Glomerular endothelial cell (primary cell): ENCODE data around the gene ARSB. TPM values are rescaled to one million over a fixed set of nuclear protein-coding genes. Genes with fewer than 3 reads are reported as not detected.
"Not testable (repeated sequence)": the region's sequence is repeated elsewhere in the genome, so short reads cannot be mapped to it uniquely, and the experiment has no call there.

ENCODE experiments used
- DNase-seq: peaks from one replicate; pipeline ENCODE4 v3.0.0-alpha.2; 2011; ENCODE audit warnings: low read depth, low spot score; ENCODE audit errors: extremely low read depth
- total RNA-seq: library from RNA; depleted of rRNA; stranded (reverse); fragments of >200 nt; gene quantifications from 2 replicates; pipeline ENCODE4 v1.2.3, GENCODE V29; 2015

The ARSB gene
- total RNA-seq, 1 donor from 2014 or later, result 37.2 TPM

- DNase-seq, result no peak
Measured at GRCh38 chr5:78758169-78758839, 226.8 kb downstream of the ARSB start.

GRCh38 chr5:78757269-78758053 lies 227.6 kb downstream of the ARSB start:
- no peak for DNase-seq

GRCh38 chr5:78756858-78757257 lies 228.3 kb downstream of the ARSB start:
- no peak for DNase-seq

- DNase-seq, result no peak
Measured at GRCh38 chr5:78755822-78756429, 229.2 kb downstream of the ARSB start.

DNA sequence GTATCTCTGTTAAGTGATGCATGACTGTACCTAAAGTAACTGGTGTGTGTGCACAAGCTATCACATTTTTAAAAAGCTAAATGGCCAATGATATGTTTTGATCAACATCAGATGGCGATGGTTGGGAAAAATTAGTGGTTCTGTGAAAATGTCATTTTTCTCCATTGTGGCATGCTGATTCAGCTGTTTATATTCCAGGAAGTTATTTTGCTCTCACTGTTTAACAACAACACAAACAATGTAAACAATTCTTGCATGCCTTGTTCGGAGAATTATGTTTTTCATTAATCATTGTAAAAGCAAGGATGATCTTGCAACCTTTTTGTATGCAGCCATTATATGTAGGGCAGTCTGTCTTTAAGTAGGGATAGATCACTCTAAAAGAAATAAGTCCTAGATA lies 230.5 kb downstream of the ARSB start:
- DNase-seq, result no peak

GRCh38 chr5:78753093-78753531 lies 232.0 kb downstream of the ARSB start:
- DNase-seq, result no peak

GRCh38 chr5:78751872-78752271 lies 233.2 kb downstream of the ARSB start:
- DNase-seq, result no peak

DNA sequence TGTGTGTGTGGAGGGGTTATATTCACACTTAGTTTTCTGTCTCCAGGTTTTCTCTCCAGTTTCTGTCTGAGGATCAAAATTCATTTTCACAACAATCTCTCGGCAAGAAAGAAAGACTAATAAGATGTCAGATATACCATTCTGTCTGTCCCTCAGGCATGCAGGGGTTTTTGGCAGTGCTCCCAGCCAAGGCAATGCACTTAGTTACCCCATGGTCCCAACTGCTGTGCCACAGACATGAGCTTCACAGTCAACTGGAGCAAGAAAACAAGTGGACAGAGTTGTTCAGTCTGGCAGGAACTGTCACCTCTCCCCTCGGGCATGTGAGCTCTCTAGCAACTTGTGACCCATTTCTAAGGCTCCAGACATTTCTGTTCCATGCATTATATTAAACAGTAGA lies 234.8 kb downstream of the ARSB start:
- no peak for DNase-seq

DNA sequence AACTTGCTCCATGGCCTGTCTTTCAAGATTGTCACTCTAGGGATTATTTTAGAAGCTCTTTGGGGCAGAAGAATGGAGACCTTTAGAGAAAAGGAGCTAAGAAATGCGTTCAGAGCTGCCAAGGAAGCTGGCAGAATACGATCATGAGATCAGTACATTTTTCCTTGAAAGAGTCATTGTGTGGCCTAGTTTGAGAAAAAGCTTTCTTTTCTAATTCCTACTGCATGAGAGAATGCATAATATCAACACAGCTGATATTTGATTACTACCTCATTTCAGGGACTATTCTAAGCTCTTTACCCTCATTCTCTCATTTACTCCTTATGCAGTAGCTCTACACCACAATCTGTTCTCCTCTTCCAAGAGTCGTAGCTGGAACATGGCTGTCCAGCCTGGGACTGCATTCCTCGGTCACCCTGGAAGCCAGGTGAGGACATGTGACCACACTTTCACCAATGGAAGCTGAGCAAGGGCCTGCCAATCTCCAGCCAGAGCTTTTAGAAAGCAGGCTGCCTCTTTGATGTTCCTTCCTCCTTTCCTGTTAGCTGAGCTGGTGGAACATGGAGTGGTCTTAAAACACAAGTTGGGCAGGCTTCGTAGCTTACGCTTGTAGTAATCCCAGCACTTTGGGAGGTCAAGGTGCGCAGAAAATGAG lies 237.3 kb downstream of the ARSB start:
- no peak for DNase-seq

GRCh38 chr5:78747055-78747454 lies 238.1 kb downstream of the ARSB start:
- no peak for DNase-seq

DNA sequence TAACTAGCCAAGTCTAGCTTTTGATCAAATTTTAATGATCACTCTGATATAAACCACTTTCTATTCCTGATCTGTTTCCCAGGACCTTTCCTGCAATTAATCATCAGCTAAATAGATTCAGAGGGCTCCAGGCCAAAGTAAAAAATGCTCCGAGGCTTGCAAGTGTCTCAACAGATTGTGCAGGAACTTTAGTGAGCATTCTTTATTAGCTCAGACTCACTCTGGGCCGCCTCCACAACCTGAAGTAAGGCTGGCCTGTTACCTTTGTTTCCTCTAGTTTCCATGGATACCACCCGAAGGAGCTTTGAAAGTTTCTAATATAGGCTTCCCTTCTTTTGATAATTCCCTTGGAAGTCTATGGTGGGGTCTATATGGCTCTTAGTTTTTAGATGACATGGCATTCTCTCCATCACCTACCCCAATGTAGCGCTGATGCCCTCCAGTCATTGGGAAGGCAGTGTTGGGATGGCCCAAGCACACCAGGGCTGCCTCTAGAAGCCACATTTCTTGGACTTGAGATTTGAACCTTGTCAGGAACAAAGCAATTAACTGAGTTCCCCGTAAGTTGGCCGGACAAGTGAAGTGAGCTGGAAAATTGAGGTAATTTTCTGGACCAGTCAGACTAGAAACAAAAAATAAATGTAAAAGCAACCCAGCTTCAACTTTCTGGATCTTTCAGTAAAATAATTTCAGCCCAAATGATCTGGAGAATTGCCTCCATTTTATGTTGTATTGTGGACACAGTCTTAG lies 238.9 kb downstream of the ARSB start:
- no peak for DNase-seq

GRCh38 chr5:78744951-78745534 lies 240.1 kb downstream of the ARSB start:
- no peak for DNase-seq

DNA sequence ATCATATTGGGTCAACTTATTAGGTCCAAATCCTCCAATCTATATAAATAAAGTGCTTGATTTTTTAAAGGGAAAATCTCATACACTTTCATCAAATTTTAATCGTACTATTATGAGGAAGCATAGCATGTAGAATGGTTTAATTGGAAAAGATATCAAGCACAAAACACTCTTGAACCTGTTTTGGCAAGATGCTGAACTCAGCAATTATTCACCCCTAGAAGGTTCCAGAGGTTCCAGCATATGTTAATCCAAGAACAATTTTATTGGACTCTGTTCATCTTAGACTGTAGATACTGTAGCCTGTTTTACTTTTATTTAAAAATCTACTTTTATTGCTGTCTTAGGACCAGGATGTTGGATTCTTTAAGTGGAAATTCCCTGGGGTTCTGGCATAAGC lies 244.1 kb downstream of the ARSB start:
- no peak for DNase-seq

GRCh38 chr5:78738693-78739300 lies 246.3 kb downstream of the ARSB start:
- DNase-seq, result no peak

DNA sequence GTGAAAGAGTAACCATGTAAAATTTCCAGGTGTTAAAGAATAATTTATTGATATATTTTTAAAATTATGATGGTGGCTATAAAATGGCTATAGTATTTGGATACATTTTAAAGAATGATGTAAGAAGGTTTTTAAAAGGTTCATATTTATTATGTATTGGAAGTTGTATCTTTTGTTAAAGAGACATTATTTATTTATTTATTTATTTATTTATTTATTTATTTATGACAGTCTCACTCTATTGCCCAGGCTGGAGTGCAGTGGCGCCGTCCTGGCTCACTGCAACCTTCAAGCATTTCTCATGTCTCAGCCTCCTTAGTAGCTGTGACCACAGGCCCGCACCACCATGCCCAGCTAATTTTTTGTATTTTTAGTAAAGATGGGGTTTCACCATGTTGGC lies 247.0 kb downstream of the ARSB start:
- no peak for DNase-seq

DNA sequence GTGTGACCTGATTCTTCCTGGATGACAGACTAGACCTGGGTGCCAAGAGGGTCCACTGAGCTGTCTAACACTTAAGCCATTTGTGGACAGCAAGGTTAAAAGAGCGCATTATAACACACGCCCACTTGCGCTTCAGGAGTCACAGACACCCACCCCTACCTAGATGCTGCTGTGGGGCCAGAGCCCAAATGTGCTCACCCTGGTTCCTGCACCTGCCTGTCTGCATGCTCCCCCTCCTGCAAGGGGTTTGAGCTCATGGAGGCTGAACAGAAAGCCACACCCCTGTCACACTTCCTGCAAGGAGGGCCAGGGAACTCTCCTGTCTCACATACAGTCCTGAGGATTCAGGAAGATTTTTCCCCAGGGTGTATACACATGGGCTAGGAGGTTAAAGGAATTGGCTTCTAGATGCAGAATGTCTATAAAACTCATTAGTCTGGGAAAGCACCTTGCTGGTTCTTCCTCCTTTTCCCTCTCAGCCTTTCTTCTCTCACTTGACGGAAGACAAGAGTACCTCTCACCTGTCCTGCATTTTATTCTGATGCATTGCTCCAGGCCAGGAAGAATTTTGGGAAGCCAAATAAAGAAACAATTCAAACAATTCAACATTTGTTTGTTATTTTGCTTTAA lies 249.2 kb downstream of the ARSB start:
- no peak for DNase-seq

GRCh38 chr5:78734950-78735349 lies 250.2 kb downstream of the ARSB start:
- DNase-seq, result no peak

DNA sequence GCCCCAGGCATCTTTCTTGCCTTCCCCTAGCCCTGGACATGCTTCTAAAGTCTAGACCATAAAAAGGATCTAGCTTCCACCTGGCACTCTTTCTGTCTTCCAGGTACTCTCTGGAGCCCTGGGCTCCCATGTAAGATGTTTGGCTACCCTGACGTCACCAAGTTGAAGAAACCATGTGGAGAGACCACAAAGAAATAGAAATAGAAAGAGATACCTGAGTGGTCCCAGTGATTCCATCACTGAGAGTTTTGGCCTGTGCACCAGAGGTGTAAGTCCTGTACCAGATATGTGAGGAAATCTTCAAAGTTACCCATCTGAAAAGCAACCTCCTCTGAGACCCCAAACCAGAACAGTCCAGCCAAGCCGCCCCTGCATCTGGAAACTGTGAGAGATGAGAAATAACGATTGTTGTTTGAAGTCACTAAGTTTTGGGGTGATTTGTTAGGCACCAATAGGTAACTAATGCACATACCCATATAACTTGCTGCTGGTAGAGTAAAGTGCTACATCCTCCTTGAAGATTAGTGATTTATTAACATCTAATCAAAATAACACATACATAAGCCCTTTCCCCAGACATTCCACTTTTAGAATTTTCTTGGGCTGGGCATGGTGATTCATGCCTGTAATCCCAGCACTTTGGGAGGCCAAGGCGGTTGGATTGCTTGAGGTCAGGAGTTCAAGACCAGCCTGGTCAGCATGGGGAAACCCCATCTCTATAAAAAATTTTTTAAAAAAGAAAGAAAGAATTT lies 250.8 kb downstream of the ARSB start:
- no peak for DNase-seq

- not testable (repeated sequence) for DNase-seq
Measured at GRCh38 chr5:78732721-78733120, 252.4 kb downstream of the ARSB start.
